ENCODE data around the gene GPALPP1. TPM values are rescaled to one million over a fixed set of nuclear protein-coding genes. Genes with fewer than 3 reads are reported as not detected.

GPALPP1 gene
- total RNA-seq, 1 donor from 2014 or later: 31.2 TPM

- no peak for DNase-seq (ENCODE audit: extremely low spot score, unreplicated experiment)
- peaks cover 9% of the 10 kb centered on the region for H3K4me1 Mint-ChIP-seq (ENCODE audit: unreplicated experiment)
- H3K36me3 Mint-ChIP-seq (ENCODE audit: unreplicated experiment): peaks cover 15% of the 10 kb centered on the region
- no peaks in the 10 kb centered on the region for H3K27me3 Mint-ChIP-seq (ENCODE audit: unreplicated experiment)
- no peak for TF ChIP-seq CTCF (IDR thresholded peaks at IDR 0.05)
- H3K9me3 Mint-ChIP-seq (ENCODE audit: unreplicated experiment): no peaks in the 10 kb centered on the region
- no peak overlapping the region for H3K4me3 Mint-ChIP-seq (ENCODE audit: unreplicated experiment)
- H3K27ac Mint-ChIP-seq (ENCODE audit: unreplicated experiment): no peak overlapping the region
Observed at GRCh38 chr13:44955406-44955805, 33.9 kb upstream of the GPALPP1 start.

GRCh38 chr13:44961997-44962396, 27.3 kb upstream of the GPALPP1 start:
- no peak for DNase-seq (ENCODE audit: extremely low spot score, unreplicated experiment)
- Mint-ChIP-seq H3K27ac (ENCODE audit: unreplicated experiment) (no peak overlapping the region), H3K9me3 (ENCODE audit: unreplicated experiment) (peaks cover 23% of the 10 kb centered on the region), H3K27me3 (ENCODE audit: unreplicated experiment) (no peaks in the 10 kb centered on the region), H3K36me3 (ENCODE audit: unreplicated experiment) (peaks cover 53% of the 10 kb centered on the region), H3K4me3 (ENCODE audit: unreplicated experiment) (no peak overlapping the region), H3K4me1 (ENCODE audit: unreplicated experiment) (no peaks in the 10 kb centered on the region)
- no peak for TF ChIP-seq CTCF (IDR thresholded peaks at IDR 0.05)

GRCh38 chr13:44967704-44968433, 21.5 kb upstream of the GPALPP1 start:
- peaks cover 18% of the 10 kb centered on the region for H3K4me1 Mint-ChIP-seq (ENCODE audit: unreplicated experiment)
- H3K27me3 Mint-ChIP-seq (ENCODE audit: unreplicated experiment): no peaks in the 10 kb centered on the region
- H3K9me3 Mint-ChIP-seq (ENCODE audit: unreplicated experiment): peaks cover 9% of the 10 kb centered on the region
- TF ChIP-seq CTCF (IDR thresholded peaks at IDR 0.05): peak; percentile 42
- no peak overlapping the region for H3K4me3 Mint-ChIP-seq (ENCODE audit: unreplicated experiment)
- peaks cover 34% of the 10 kb centered on the region for H3K36me3 Mint-ChIP-seq (ENCODE audit: unreplicated experiment)
- DNase-seq (ENCODE audit: extremely low spot score, unreplicated experiment): no peak
- peak overlapping the region; percentile 43 for H3K27ac Mint-ChIP-seq (ENCODE audit: unreplicated experiment)

- TF ChIP-seq CTCF (IDR thresholded peaks at IDR 0.05): no peak
- DNase-seq (ENCODE audit: extremely low spot score, unreplicated experiment): no peak
- peaks cover 18% of the 10 kb centered on the region for H3K4me1 Mint-ChIP-seq (ENCODE audit: unreplicated experiment)
- no peak overlapping the region for H3K27ac Mint-ChIP-seq (ENCODE audit: unreplicated experiment)
- H3K27me3 Mint-ChIP-seq (ENCODE audit: unreplicated experiment): no peaks in the 10 kb centered on the region
- no peak overlapping the region for H3K4me3 Mint-ChIP-seq (ENCODE audit: unreplicated experiment)
- H3K36me3 Mint-ChIP-seq (ENCODE audit: unreplicated experiment): peaks cover 28% of the 10 kb centered on the region
- H3K9me3 Mint-ChIP-seq (ENCODE audit: unreplicated experiment): peaks cover 4% of the 10 kb centered on the region
Observed at GRCh38 chr13:44968434-44968815, 20.9 kb upstream of the GPALPP1 start.

GRCh38 chr13:44969551-44970484, 19.5 kb upstream of the GPALPP1 start:
- Mint-ChIP-seq H3K27ac (ENCODE audit: unreplicated experiment) (no peak overlapping the region), H3K36me3 (ENCODE audit: unreplicated experiment) (peaks cover 14% of the 10 kb centered on the region), H3K27me3 (ENCODE audit: unreplicated experiment) (no peaks in the 10 kb centered on the region), H3K4me3 (ENCODE audit: unreplicated experiment) (no peak overlapping the region), H3K9me3 (ENCODE audit: unreplicated experiment) (no peaks in the 10 kb centered on the region), H3K4me1 (ENCODE audit: unreplicated experiment) (peaks cover 18% of the 10 kb centered on the region)
- DNase-seq (ENCODE audit: extremely low spot score, unreplicated experiment): no peak
- peak; percentile 82 for TF ChIP-seq CTCF (IDR thresholded peaks at IDR 0.05)
